Neutrophil (primary cell): ENCODE measurements around the gene RANBP9.

ENCODE experiments used
- H3K27ac ChIP-seq: fragments of 200-600 bp; sonication (generic); 2 replicates; pipeline ENCODE4 v1.5.1; 2016; ENCODE audit warnings: mild to moderate bottlenecking, moderate library complexity
- H3K27me3 ChIP-seq: fragments of 200-600 bp; sonication (generic); 2 replicates; pipeline ENCODE4 v1.6.0; 2016; ENCODE audit warnings: mild to moderate bottlenecking
- H3K36me3 ChIP-seq: fragments of 200-600 bp; sonication (generic); 2 replicates; pipeline ENCODE4 v1.5.1; 2017
- H3K4me1 ChIP-seq, 2 experiments: fragments of 200-600 bp in 1 of 2; sonication (generic) in 1 of 2; 1 replicate in 1 of 2; 2 replicates in 1 of 2; pipeline versions ENCODE4 v1.5.1 to v1.6.1; 2013 to 2016; ENCODE audit warnings: low read depth in 1 of 2, low read length in 1 of 2, mild to moderate bottlenecking in 1 of 2, moderate library complexity in 1 of 2; ENCODE audit not compliant: control insufficient read depth in 1 of 2, insufficient read depth in 1 of 2
- H3K4me3 ChIP-seq, 2 experiments: fragments of 200-600 bp in 1 of 2; sonication (generic) in 1 of 2; 1 replicate in 1 of 2; 2 replicates in 1 of 2; pipeline ENCODE4 v1.5.1; 2013 to 2016; ENCODE audit warnings: low read depth in 1 of 2, low read length in 1 of 2, mild to moderate bottlenecking in 1 of 2, moderate library complexity in 1 of 2
- H3K9me3 ChIP-seq: fragments of 200-600 bp; sonication (generic); 2 replicates; pipeline ENCODE4 v1.5.1; 2016
- CTCF ChIP-seq: fragments of 200-600 bp; sonication (generic); IDR thresholded peaks from 2 replicates; pipeline ENCODE4 v1.5.1; 2016; ENCODE audit warnings: antibody characterized with exemption

Gene RANBP9

DNA sequence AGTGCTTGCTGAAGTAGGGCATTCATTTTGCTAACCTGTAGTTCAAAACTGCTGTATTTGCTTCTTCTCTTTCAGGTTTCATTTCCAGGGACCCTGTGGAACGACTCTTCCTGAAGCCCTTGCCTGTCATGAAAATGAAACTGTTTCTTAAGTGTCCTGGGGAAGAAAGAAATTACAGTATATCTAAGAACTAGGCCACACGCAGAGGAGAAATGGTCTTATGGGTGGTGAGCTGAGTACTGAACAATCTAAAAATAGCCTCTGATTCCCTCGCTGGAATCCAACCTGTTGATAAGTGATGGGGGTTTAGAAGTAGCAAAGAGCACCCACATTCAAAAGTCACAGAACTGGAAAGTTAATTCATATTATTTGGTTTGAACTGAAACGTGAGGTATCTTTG lies 99.9 kb downstream of the RANBP9 start:
- Histone ChIP-seq H3K9me3 (no peaks in the 10 kb centered on the region), H3K27ac (no peak overlapping the region), H3K4me1 (peaks cover 21 to 23% of the 10 kb centered on the region in 2 experiments), H3K4me3 (no peak overlapping the region), H3K27me3 (no peaks in the 10 kb centered on the region), H3K36me3 (peaks cover 17% of the 10 kb centered on the region)
- no peak for TF ChIP-seq CTCF

DNA sequence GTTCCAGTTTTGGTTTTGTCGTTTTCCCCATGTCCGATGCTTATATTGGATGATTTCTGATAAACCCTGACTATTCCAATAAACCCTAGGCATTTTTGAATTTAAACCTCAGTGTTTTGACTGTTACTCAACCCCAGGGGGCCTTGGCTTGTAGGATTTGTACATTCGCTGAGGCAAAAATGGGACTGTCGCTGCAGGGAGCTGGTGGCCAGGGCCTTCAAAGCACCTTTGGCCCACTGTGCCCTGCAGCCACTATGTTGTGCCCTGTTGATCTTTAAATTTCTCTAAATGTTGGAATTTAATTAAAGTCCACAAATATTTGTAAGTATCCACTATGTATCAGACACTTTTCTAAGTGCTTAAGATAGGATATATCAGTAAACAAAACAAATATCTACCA lies 106.0 kb downstream of the RANBP9 start:
- no peaks in the 10 kb centered on the region for H3K27me3 ChIP-seq
- no peaks in the 10 kb centered on the region for H3K9me3 ChIP-seq
- peaks cover 54% of the 10 kb centered on the region for H3K36me3 ChIP-seq
- TF ChIP-seq CTCF = no peak
- H3K4me3 ChIP-seq = no peak overlapping the region
- H3K27ac ChIP-seq = no peak overlapping the region
- no peaks in the 10 kb centered on the region for H3K4me1 ChIP-seq

DNA sequence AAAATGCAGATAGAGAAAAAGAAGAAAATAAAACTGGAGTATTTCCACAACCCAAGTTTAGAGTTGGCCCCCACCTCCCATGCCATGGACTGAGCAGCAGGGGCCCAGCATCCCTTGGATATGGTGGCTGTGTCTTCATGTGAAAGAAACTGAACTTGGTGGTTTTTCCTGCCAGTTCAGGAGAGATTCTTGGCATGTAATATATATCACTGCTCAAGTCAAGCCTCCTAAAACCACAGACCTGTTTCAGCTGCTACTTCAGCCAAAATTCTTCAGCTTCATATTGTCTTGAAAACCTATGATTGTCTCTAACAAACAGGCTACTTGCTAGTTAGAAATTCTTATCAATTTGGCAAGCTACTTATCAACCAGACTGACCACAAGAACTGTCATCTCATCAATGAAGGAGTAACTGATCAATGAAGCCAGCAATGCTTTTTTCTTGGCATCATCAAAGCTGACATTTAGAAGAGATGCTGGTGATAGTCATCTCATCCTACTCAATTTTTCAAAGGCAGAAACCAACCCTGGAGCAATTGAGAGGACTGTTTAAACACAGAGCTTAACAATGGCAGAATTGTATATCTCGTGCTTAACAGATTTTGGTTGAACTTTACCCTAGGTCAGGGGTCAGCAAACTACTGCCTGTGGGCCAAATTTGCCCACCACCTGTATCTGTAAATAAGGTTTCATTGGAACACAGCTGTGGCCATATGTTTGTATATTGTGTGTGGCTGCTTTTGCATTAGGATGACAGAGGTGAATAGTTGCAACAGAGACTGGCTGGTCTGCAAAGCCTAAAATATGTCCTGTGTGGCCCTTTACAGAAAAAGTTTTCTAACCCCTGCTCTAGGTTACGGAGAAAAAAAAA lies 106.9 kb downstream of the RANBP9 start:
- Histone ChIP-seq H3K4me1 (no peaks in the 10 kb centered on the region), H3K9me3 (no peaks in the 10 kb centered on the region), H3K36me3 (peaks cover 55% of the 10 kb centered on the region), H3K27ac (no peak overlapping the region), H3K4me3 (no peak overlapping the region), H3K27me3 (no peaks in the 10 kb centered on the region)
- TF ChIP-seq CTCF = no peak

GRCh38 chr6:13604135-13604534 lies 107.5 kb downstream of the RANBP9 start:
- Histone ChIP-seq H3K27ac (no peak overlapping the region), H3K36me3 (peaks cover 62% of the 10 kb centered on the region), H3K9me3 (no peaks in the 10 kb centered on the region), H3K27me3 (no peaks in the 10 kb centered on the region), H3K4me1 (no peaks in the 10 kb centered on the region), H3K4me3 (no peak overlapping the region)
- TF ChIP-seq CTCF = no peak

GRCh38 chr6:13600036-13600435 lies 111.6 kb downstream of the RANBP9 start:
- no peaks in the 10 kb centered on the region for H3K9me3 ChIP-seq
- H3K27ac ChIP-seq = no peak overlapping the region
- no peak for TF ChIP-seq CTCF
- H3K27me3 ChIP-seq = no peaks in the 10 kb centered on the region
- no peak overlapping the region for H3K4me3 ChIP-seq
- peaks cover 86% of the 10 kb centered on the region for H3K36me3 ChIP-seq
- H3K4me1 ChIP-seq = no peaks in the 10 kb centered on the region
